ENCODE data around the gene SH3GL2.

- TF ChIP-seq POLR2AphosphoS5 (IDR thresholded peaks at IDR 0.05) (no peak), CTCF (IDR thresholded peaks at IDR 0.05) (peak; percentile 59 to 75 (median 70)), POLR2A (IDR thresholded peaks at IDR 0.05) (no peak)
Observed at GRCh38 chr9:17531642-17532254, 47.1 kb upstream of the SH3GL2 start.
